SK-N-MC (cell line): ENCODE data around the gene WDR70.

Source experiments
- DNase-seq: peaks from one replicate; pipeline ENCODE4 v3.0.0-alpha.2; 2011; ENCODE audit warnings: low read depth, low spot score
- H3K27ac ChIP-seq: fragments of 200-600 bp; sonication (generic); 2 replicates; pipeline ENCODE4 v1.5.1; 2016; ENCODE audit warnings: mixed run types
- H3K36me3 ChIP-seq: fragments of 200-600 bp; sonication (generic); 2 replicates; pipeline ENCODE4 v1.6.1; 2017; ENCODE audit warnings: antibody characterized with exemption, low read length, mixed read lengths; ENCODE audit not compliant: insufficient read depth
- H3K4me3 ChIP-seq: fragments of 200-600 bp; sonication (generic); 2 replicates; pipeline ENCODE4 v1.5.1; 2016
- H3K9ac ChIP-seq: fragments of 200-600 bp; sonication (generic); 2 replicates; pipeline ENCODE4 v1.8.0; 2017; ENCODE audit warnings: mixed run types, mixed read lengths; ENCODE audit not compliant: insufficient read length
- H3K9me3 ChIP-seq: fragments of 200-600 bp; sonication (generic); 2 replicates; pipeline ENCODE4 v1.6.1; 2017; ENCODE audit warnings: low read depth, mild to moderate bottlenecking, antibody characterized with exemption, low read length, moderate library complexity, mixed read lengths
- EZH2 ChIP-seq: fragments of 200-600 bp; sonication (generic); IDR thresholded peaks from one replicate; pipeline ENCODE4 v1.6.1; 2017; ENCODE audit warnings: antibody characterized with exemption
- FOXP2 ChIP-seq: optimal IDR thresholded peaks from 2 replicates; pipeline ENCODE3; 2011; ENCODE audit warnings: mild to moderate bottlenecking, moderate library complexity; ENCODE audit not compliant: insufficient read depth; ENCODE audit errors: extremely low read length, control extremely low read depth
- POLR2AphosphoS5 ChIP-seq: IDR thresholded peaks from 2 replicates; pipeline ENCODE4 v1.6.1; 2012; ENCODE audit warnings: mild to moderate bottlenecking, low read depth, low read length, borderline replicate concordance

The WDR70 gene

GRCh38 chr5:37720550-37720952, 341.4 kb downstream of the WDR70 start:
- H3K4me3 ChIP-seq: no peak overlapping the region
- no peaks in the 10 kb centered on the region for H3K9me3 ChIP-seq
- no peak overlapping the region for H3K27ac ChIP-seq
- TF ChIP-seq POLR2AphosphoS5 (no peak), FOXP2 (no peak), EZH2 (no peak)
- DNase-seq: no peak
- no peak overlapping the region for H3K9ac ChIP-seq
- no peaks in the 10 kb centered on the region for H3K36me3 ChIP-seq

- Histone ChIP-seq H3K27ac (no peak overlapping the region), H3K9ac (no peak overlapping the region), H3K36me3 (no peaks in the 10 kb centered on the region), H3K9me3 (no peaks in the 10 kb centered on the region), H3K4me3 (no peak overlapping the region)
- no peak for DNase-seq
- TF ChIP-seq FOXP2 (no peak), POLR2AphosphoS5 (no peak), EZH2 (no peak)
Measured at GRCh38 chr5:37721447-37721871, 342.3 kb downstream of the WDR70 start.

GRCh38 chr5:37722236-37723161, 343.4 kb downstream of the WDR70 start:
- no peak overlapping the region for H3K9ac ChIP-seq

GRCh38 chr5:37723162-37723961, 344.2 kb downstream of the WDR70 start:
- H3K9ac ChIP-seq: no peak overlapping the region
- 0 out of 2 replicates have a peak overlapping the region, but pooled peaks have one; percentile 9 for H3K27ac ChIP-seq
- H3K36me3 ChIP-seq: peaks cover 4% of the 10 kb centered on the region
- no peak overlapping the region for H3K4me3 ChIP-seq
- no peak for DNase-seq
- no peaks in the 10 kb centered on the region for H3K9me3 ChIP-seq
- no peak for TF ChIP-seq EZH2
- TF ChIP-seq POLR2AphosphoS5: no peak
- no peak for TF ChIP-seq FOXP2

More at GRCh38 chr5:37722236-37723161, 343.4 kb downstream of the WDR70 start:
- H3K4me3 ChIP-seq: no peak overlapping the region
- TF ChIP-seq FOXP2: no peak
- TF ChIP-seq POLR2AphosphoS5: no peak
- no peak for TF ChIP-seq EZH2
- H3K27ac ChIP-seq: 0 out of 2 replicates have a peak overlapping the region, but pooled peaks have one; percentile 9
- H3K36me3 ChIP-seq: peaks cover 4% of the 10 kb centered on the region
- H3K9me3 ChIP-seq: no peaks in the 10 kb centered on the region
- no peak for DNase-seq

GRCh38 chr5:37724395-37725125, 345.4 kb downstream of the WDR70 start:
- H3K4me3 ChIP-seq: no peak overlapping the region
- TF ChIP-seq POLR2AphosphoS5 (no peak), EZH2 (no peak), FOXP2 (no peak)
- no peak for DNase-seq
- no peak overlapping the region for H3K9ac ChIP-seq
- H3K27ac ChIP-seq: no peak overlapping the region
- H3K36me3 ChIP-seq: peaks cover 4% of the 10 kb centered on the region
- H3K9me3 ChIP-seq: no peaks in the 10 kb centered on the region

- H3K9ac ChIP-seq: no peak overlapping the region
- no peaks in the 10 kb centered on the region for H3K9me3 ChIP-seq
- H3K36me3 ChIP-seq: peaks cover 4% of the 10 kb centered on the region
- no peak for TF ChIP-seq EZH2
- TF ChIP-seq POLR2AphosphoS5: no peak
- TF ChIP-seq FOXP2: no peak
- no peak for DNase-seq
- no peak overlapping the region for H3K4me3 ChIP-seq
- H3K27ac ChIP-seq: no peak overlapping the region
Measured at GRCh38 chr5:37725185-37725584, 346.1 kb downstream of the WDR70 start.

GRCh38 chr5:37727238-37727637, 348.1 kb downstream of the WDR70 start:
- Histone ChIP-seq H3K9me3 (no peaks in the 10 kb centered on the region), H3K36me3 (peaks cover 4% of the 10 kb centered on the region), H3K27ac (no peak overlapping the region), H3K4me3 (no peak overlapping the region), H3K9ac (no peak overlapping the region)
- no peak for TF ChIP-seq FOXP2
- no peak for TF ChIP-seq POLR2AphosphoS5
- TF ChIP-seq EZH2: no peak
- DNase-seq: no peak
